HG02763 (cell line): ENCODE data around the gene KHDC4.

Experiments
- ATAC-seq: cut with Tn5 transposase; IDR thresholded peaks from one replicate; pipeline ENCODE4 v1.9.1; 2021; ENCODE audit warnings: mild to moderate bottlenecking, moderate library complexity; ENCODE audit not compliant: unreplicated experiment

Gene KHDC4

DNA sequence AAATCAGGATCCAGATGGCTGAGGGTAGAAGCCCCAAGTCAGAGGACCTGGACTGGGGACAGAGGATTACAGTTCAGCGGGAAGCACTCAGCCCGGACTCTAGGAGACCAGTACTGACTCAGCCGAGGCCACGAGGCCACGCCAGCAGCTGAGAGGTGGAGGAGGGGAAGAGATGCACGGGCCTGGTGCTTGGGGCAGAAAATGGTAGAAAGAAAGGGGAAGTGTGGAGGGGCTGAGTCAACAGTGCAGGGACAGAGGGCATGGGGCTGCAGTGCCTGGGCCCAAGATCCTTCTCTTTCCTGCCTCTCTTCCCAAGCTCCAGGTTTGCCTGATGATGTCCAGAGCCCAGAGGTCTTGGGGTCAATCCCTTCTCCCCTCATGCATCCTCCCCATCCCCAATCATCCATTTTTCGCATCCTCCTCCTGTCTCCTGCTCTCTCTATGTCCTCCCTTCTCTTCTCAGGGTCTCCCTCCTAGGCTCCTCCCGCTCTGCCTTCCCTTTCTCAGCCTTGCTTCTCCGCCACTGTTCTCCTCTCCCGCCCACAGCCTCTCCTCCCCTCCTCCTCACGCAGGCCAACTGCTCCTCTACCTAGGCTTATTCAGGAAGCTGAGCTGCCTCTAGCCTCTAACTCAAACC, 36.4 kb upstream of the KHDC4 start:
- no peak for ATAC-seq

- no peak for ATAC-seq
These were observed 35.2 kb upstream of the KHDC4 start for GRCh38 chr1:155969377-155969791.

DNA sequence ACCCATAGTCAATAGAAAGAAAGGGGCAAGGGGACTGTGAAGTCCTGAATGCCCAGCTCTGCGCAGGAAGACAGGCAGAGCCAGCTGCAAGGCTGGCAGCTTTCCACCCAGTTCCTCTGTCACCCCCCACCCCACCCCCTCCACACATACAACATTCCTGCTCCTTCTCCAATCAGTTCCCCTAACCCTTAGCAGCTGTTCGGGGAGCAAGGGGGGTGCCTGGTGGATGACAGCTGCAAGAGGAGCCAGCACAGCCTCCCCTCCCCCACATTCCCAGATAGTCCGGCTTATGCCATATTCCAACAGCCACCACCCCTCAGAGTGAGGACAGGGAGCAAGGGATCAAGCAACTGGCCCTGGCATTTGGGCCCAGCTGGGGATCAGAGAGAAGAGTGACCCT, 34.5 kb upstream of the KHDC4 start:
- ATAC-seq, result no peak

DNA sequence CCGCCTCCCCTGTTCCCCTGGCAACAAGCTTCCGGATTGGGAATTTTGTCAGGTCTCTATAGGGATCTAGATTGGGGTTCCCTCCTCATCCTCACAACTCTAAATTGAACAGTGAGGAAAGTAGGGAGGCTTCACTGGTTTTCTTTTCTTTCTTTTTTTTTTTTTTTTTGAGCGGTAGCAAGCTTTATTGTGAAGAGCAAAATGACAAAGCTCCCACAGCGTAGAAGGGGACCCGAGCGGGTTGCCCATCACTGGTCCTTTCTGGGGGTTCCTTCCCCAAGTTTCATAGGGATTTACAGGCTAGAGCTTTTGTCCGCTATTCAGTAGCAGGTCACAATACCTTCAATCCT, 33.8 kb upstream of the KHDC4 start:
- no peak for ATAC-seq

DNA sequence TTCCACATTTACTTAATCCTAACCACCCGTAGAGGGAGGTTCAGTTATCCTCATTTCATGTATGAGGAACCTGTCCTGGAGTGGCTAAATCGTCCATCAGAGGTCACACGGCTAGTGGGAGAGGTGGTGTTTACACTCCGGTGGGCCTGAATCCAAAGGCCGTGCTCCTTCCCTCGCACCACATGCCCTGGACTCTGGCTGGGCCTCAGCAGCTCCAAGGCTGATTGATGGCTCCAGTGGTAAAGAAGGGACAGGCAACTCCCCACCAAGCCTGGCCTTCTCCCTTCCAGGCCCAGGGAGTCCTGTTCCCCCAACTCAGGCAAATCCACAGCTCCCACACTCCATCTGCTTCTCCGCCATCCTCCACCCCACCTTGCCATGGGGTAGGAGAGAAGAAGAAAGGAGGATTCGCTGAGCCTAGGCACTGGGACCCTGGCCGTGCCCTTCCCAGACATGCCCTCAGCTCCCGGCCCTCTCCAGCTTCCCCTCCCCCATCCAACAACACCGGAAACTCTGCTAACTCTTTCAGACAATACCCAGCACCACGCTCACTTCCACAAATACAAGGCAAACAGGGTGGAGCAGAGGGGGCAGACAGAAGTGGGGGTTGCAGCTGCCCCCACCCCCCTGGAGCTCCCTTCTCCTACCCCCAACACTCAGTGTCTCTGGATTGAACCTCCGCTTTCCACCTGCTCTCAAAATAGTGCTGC, 33.3 kb upstream of the KHDC4 start:
- no peak for ATAC-seq

GRCh38 chr1:155966750-155967149, 32.5 kb upstream of the KHDC4 start:
- no peak for ATAC-seq

DNA sequence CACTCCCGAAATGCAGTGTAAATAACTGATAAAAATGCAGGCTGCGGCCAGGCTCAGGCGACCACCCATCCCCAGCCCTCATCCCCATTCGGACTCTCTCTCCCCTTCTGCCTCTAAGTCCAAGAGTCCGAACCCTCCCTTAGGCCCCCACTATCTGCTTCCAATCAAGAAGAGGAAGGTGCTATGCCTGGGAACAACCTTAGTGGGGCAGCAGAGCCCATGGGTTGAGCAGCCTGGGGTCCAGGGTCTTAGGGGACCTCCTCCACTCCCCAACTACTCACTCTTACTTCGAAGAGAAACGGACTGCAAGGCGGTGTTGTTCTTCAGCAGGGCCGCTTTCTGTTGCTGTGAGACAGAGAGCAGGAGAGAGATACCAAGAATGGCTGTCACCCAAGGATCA, 31.9 kb upstream of the KHDC4 start:
- ATAC-seq, result no peak

DNA sequence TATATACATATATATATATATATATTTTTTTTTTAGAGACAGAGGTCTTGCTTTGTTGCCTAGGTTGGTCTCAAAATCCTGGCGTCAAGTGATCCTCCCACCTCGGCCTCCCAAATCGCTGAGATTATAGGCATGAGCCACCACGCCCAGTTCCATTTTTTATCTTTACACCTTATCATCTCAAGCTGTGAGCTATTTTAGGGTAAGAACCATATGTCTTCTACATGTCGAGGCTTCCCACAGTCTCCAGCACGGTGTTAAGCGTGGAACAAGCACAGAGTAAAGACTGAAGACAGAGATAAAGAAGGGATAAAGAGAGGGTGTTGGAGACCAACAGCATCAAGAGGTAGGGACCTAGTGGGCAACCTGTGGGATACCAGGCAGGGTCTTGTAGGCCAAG, 30.0 kb upstream of the KHDC4 start:
- ATAC-seq, result no peak

- no peak for ATAC-seq
These were observed 28.5 kb upstream of the KHDC4 start for GRCh38 chr1:155962599-155963211.

DNA sequence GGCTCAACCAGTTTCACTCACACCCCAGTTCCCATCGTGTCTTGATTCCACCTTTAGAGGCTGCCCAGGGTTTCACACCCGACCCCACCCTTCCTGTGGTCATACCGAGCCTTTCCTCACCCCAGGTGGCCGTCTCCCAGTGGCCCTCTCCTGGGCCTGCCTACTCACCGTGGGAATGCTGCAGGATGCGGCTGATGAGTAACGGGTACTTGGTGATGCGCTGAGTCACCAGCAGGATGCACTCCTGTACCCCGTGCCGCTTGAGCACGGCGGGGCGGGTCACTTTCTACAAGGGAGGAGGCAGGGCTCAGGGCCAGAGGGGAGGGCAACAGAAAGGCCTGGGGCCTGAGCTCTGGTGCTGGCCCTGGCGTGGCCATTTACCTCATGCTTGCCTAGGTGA, 27.7 kb upstream of the KHDC4 start:
- no peak for ATAC-seq

- ATAC-seq, result no peak
These were observed 26.0 kb upstream of the KHDC4 start for GRCh38 chr1:155960081-155960745.

GRCh38 chr1:155957411-155957915, 23.2 kb upstream of the KHDC4 start:
- no peak for ATAC-seq

DNA sequence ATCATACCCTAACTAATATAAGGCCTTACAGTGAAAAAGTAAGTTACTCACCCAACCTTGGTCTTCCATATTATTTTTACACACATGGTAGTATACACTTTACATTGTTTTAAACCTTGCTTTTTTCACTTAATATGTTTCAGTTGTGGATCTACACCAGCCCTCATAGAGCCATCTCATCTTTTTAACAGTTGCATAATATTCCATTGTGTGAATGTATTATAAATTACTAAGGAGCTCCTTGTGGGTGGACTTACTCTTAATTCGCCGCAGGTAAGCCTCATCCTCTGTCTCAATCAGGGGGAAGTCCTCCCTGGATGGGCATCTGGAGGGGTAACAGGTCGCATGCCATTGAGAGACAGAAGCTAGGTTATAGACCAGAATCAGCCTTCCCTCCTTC, 20.4 kb upstream of the KHDC4 start:
- ATAC-seq, result no peak

DNA sequence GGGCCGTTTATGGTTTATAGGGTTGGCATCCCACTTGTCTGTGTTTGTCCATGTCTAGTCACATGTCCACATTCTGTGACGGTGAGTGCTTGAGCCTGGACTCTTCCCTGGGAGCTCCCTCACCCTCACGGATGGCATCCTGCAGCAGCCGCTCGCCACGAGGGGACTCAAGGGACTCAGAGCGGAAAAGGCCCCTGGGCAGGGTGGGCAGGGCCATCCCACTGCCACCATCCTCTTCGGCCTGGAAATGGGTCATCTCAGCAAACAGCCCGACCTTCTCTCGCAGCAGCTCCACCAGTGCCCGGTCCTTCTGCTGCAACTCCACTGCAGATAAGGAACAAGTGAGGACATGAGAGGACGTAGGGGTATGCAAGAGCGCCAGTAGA, 18.3 kb upstream of the KHDC4 start:
- no peak for ATAC-seq

DNA sequence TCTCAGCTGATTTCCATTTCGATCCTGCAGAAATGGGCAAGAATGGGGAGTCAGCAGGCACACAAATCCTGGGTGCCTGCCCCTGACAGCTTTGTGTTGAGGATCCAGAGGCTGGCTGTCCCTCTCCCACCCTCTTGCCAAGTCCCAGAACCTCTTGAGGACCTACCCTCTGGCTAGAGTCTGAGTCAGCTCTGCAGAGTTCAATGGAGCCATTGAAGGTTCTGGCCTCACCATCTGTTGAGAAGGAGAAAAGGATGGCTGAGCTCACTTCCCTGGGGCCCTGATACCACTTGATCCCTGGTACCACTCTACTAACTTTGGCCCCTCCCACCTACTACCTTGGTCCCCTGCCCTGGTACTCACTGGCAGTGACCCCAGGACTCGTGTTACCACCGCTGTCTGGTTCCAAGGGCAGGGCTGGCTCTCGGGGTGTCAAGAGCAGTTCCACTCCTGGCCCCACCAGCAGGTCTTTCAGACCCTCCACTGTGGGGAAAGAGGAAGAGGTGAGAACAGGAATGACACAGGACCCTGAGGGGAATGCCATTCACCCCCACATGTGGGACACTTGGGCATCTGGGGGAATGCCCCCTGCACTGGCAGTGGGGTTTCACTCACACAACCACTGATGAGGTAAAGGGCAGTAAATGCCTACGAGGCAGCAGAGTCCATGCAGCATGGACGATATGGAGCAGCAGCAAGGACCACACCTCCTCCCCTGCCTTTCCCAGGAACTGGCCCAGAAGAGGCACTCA, 17.7 kb upstream of the KHDC4 start:
- ATAC-seq, result no peak

GRCh38 chr1:155950829-155951228, 16.6 kb upstream of the KHDC4 start:
- ATAC-seq, result no peak

- no peak for ATAC-seq
These were observed 13.5 kb upstream of the KHDC4 start for GRCh38 chr1:155947741-155948140.

DNA sequence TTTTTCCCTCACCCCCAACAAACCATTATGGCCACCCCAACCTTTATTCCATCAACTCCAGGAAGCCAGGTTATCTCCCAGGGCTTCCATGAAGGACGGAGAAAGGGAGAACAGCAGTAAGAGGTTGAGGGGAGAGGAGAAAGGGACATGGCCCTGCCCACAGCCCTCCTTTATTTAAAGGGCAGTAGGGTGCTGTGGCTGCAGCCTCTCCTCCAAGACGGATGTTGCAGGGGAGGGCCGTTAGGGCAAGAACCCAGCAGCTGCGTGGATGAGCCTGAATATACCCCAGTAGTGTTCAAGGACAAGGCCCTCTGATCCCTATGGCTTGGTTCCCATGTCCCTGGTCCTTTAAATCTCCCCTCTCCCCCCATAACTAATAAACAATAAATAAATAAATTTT, 13.1 kb upstream of the KHDC4 start:
- no peak for ATAC-seq

DNA sequence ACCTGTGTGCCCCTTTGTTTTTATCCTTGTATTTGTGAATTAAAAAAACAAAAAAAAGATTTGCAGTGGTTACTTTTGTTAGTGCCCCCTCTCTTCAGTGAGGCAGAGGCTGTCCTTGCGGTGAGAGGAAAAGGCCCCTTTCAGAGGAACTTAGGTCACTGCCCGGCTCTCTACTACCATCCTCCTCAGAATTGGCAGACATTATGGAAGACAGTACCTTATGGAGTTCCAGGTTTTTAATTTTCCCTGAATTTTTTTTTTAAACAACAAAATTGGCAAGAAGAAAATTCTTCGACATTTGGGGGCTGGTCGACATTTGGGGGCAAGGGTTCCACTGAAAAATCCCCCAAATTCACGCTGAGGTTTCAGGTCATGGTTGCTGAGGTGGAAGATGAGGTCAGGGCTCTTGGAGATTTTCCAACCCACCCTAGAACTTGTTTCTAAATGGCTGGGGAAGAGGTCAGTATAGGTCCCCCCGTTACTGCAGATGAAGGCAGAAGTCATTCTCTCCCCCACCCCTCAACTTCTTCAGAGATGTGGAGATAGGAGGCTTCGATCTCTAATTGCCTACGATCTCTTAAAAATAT, 12.5 kb upstream of the KHDC4 start:
- peak; percentile 5 for ATAC-seq

DNA sequence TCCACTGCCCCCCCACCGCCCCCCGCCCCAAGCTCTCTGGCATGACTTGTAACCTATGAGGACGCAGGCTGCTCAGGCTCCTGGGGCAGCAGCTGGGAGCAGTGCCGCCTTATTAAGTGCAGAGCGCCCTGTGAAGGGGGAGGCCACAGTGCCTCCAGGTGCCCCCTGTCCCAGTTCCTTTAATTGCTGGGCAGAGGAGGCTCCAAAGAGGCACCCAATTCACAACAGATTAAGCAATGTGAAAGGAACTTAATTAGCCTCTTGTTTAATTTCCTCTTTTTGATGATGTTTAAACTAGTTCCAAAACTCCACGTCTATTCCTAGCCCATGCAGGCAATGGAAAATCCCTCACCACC, 10.2 kb upstream of the KHDC4 start:
- no peak for ATAC-seq
